ENCODE data around the gene CDH23. TPM values are rescaled to one million over a fixed set of nuclear protein-coding genes. Genes with fewer than 3 reads are reported as not detected.

The CDH23 gene
- total RNA-seq, 1 donor from 2014 or later, result 10.3 TPM

DNA sequence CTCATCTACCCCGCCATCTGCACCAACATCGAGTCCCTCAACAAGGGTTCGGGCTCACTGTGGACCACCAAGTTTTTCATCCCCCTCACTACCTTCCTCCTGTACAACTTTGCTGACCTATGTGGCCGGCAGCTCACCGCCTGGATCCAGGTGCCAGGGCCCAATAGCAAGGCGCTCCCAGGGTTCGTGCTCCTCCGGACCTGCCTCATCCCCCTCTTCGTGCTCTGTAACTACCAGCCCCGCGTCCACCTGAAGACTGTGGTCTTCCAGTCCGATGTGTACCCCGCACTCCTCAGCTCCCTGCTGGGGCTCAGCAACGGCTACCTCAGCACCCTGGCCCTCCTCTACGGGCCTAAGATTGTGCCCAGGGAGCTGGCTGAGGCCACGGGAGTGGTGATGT is 34.6 kb upstream of the CDH23 start:
- Histone ChIP-seq H3K4me1 (no peaks in the 10 kb centered on the region), H3K27me3 (no peaks in the 10 kb centered on the region), H3K27ac (no peak overlapping the region), H3K36me3 (peaks cover 0 to 8% of the 10 kb centered on the region in 2 donors), H3K4me3 (no peak overlapping the region), H3K9me3 (no peaks in the 10 kb centered on the region)
- no peak for TF ChIP-seq POLR2AphosphoS5 (IDR thresholded peaks at IDR 0.05; ENCODE audit: insufficient read depth in 1 of 2, low read depth in 1 of 2)
- TF ChIP-seq POLR2A (IDR thresholded peaks at IDR 0.05), result no peak
- TF ChIP-seq, protein P1, sequence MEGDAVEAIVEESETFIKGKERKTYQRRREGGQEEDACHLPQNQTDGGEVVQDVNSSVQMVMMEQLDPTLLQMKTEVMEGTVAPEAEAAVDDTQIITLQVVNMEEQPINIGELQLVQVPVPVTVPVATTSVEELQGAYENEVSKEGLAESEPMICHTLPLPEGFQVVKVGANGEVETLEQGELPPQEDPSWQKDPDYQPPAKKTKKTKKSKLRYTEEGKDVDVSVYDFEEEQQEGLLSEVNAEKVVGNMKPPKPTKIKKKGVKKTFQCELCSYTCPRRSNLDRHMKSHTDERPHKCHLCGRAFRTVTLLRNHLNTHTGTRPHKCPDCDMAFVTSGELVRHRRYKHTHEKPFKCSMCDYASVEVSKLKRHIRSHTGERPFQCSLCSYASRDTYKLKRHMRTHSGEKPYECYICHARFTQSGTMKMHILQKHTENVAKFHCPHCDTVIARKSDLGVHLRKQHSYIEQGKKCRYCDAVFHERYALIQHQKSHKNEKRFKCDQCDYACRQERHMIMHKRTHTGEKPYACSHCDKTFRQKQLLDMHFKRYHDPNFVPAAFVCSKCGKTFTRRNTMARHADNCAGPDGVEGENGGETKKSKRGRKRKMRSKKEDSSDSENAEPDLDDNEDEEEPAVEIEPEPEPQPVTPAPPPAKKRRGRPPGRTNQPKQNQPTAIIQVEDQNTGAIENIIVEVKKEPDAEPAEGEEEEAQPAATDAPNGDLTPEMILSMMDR (IDR thresholded peaks at IDR 0.05), result no peak
- intact Hi-C loops (cut with DNase I), result no loop called here
- no peak for DNase-seq (ENCODE audit: extremely low spot score in 2 of 2)

DNA sequence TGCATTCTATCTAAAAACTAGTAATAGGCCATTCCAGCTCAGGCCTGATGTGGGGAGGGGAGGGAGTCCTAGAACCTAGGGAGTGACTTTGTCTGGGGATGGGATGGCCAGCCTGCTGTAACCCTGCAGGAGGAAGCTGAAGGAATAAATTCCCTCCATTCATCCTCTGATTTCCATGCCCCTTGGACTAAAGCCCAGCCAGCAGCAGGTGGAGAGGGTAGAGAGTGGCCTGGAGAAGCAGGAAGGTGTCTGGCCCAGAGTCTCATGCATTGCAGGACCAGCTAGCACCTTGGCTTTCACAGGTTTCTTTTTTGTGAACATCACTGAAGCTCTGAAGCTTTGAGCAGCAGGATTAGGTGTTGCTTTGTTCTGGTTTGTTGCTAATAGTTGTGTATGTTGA is 32.8 kb upstream of the CDH23 start:
- Histone ChIP-seq H3K27me3 (no peaks in the 10 kb centered on the region), H3K4me3 (no peak overlapping the region), H3K4me1 (no peaks in the 10 kb centered on the region), H3K9me3 (no peaks in the 10 kb centered on the region), H3K27ac (no peak overlapping the region), H3K36me3 (peaks cover 0 to 8% of the 10 kb centered on the region in 2 donors)
- intact Hi-C loops (cut with DNase I), result no loop called here
- no peak for DNase-seq (ENCODE audit: extremely low spot score in 2 of 2)
- no peak for TF ChIP-seq POLR2A (IDR thresholded peaks at IDR 0.05)

DNA sequence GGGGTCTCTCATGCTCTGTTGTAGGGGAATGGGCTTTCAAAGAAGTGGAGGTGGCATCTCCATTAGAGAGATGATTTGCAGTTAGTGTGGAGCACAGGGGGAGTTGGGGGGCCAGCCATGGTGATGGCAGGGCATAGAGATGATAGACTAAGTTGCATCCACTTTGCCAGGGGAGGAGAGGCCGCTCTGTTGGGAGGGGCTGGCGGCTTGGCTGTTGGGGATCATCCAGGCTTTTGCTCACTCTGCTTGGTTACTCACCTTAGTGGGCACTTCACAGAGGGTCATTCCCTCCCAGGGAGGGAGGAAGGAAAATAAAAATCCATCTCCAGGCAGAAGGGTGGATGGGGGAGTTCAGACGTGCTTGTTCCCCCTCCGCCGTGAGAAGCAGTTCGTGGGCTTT is 31.4 kb upstream of the CDH23 start:
- no peak for DNase-seq (ENCODE audit: extremely low spot score in 2 of 2)
- Histone ChIP-seq H3K27me3 (no peaks in the 10 kb centered on the region), H3K4me3 (no peak overlapping the region), H3K36me3 (peaks cover 0 to 8% of the 10 kb centered on the region in 2 donors), H3K4me1 (no peaks in the 10 kb centered on the region), H3K9me3 (no peaks in the 10 kb centered on the region), H3K27ac (no peak overlapping the region)
- intact Hi-C loops (cut with DNase I), result no loop called here
- TF ChIP-seq POLR2AphosphoS5 (IDR thresholded peaks at IDR 0.05; ENCODE audit: insufficient read depth in 1 of 2, low read depth in 1 of 2) (no peak), POLR2A (IDR thresholded peaks at IDR 0.05) (no peak)
- TF ChIP-seq, protein P1 (IDR thresholded peaks at IDR 0.05), result no peak

DNA sequence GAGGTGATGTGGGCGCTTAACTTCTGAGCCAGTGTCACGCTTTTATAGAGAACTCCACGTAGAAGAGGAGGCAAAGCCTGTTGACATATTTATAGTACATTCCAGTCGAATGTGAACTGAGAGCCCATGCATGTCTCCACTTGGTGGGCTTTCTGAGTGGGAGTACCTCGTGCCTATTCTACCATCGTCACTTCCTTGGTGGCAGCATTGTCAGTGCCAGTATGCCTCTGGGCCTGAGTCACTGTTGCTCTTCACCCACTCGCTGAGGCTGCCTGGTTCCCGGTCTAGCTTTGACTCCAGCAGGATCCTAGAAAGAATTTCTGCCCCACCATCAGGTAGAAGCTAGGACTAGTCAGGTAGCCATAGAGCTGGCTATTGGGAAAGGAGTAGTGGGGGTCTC is 30.0 kb upstream of the CDH23 start:
- Histone ChIP-seq H3K9me3 (no peaks in the 10 kb centered on the region), H3K4me3 (no peak overlapping the region), H3K4me1 (no peaks in the 10 kb centered on the region), H3K27ac (no peak overlapping the region), H3K36me3 (peaks cover 0 to 7% of the 10 kb centered on the region in 2 donors), H3K27me3 (no peaks in the 10 kb centered on the region)
- DNase-seq (ENCODE audit: extremely low spot score in 2 of 2), result no peak
- TF ChIP-seq, protein P1 (IDR thresholded peaks at IDR 0.05), result no peak
- no peak for TF ChIP-seq POLR2AphosphoS5 (IDR thresholded peaks at IDR 0.05; ENCODE audit: insufficient read depth in 1 of 2, low read depth in 1 of 2)
- TF ChIP-seq POLR2A (IDR thresholded peaks at IDR 0.05), result no peak
- intact Hi-C loops (cut with DNase I), result no loop called here

DNA sequence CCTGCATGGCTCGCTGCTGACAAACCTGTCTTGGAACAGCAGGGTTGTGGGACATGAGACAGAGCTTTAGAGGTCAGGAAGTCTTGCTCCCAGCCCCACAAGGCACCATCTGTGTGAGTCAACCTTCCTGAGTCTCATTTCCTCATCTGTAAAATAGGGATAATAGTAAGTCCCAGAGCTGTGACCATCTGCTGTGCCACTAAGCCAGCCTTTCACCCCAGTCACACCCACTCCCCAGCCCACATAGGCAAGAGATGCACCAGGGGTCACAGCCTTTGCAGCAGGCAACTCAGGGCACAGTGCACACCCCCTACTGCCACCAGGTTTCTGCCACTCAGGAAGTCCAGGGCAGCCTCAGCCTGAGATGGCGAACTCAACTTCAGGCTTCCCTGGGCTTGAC is 29.4 kb upstream of the CDH23 start:
- Histone ChIP-seq H3K9me3 (no peaks in the 10 kb centered on the region), H3K27ac (no peak overlapping the region), H3K4me3 (no peak overlapping the region), H3K27me3 (no peaks in the 10 kb centered on the region), H3K36me3 (peaks cover 0 to 2% of the 10 kb centered on the region in 2 donors), H3K4me1 (no peaks in the 10 kb centered on the region)
- intact Hi-C loops (cut with DNase I), result no loop called here
- no peak for TF ChIP-seq POLR2A (IDR thresholded peaks at IDR 0.05)
- TF ChIP-seq POLR2AphosphoS5 (IDR thresholded peaks at IDR 0.05; ENCODE audit: insufficient read depth in 1 of 2, low read depth in 1 of 2), result no peak
- TF ChIP-seq, protein P1 (IDR thresholded peaks at IDR 0.05), result no peak
- DNase-seq (ENCODE audit: extremely low spot score in 2 of 2), result no peak

DNA sequence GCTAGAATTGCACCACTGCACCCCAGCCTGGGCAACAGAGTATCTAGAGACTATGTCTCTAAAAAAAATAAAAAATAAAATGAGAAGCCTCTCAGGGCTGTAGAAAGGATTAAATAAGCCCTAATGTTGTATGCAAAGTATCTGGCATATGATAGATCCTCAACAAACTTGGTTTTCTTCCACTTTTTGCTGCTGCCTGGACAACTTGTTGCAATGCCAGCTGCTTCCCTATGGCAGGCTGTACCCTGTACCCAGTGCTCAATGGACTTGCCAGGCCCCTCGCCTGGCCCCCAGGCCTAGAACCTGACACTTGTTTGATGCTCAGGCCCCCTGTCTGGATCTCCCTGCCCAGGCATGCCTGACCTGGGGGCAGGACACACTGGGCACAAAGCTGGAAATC is 28.5 kb upstream of the CDH23 start:
- TF ChIP-seq POLR2AphosphoS5 (IDR thresholded peaks at IDR 0.05; ENCODE audit: insufficient read depth in 1 of 2, low read depth in 1 of 2) (no peak), POLR2A (IDR thresholded peaks at IDR 0.05) (no peak)
- TF ChIP-seq, protein P1 (IDR thresholded peaks at IDR 0.05), result no peak
- Histone ChIP-seq H3K27me3 (no peaks in the 10 kb centered on the region), H3K4me1 (no peaks in the 10 kb centered on the region), H3K27ac (no peak overlapping the region), H3K36me3 (no peaks in the 10 kb centered on the region), H3K9me3 (no peaks in the 10 kb centered on the region), H3K4me3 (no peak overlapping the region)
- no peak for DNase-seq (ENCODE audit: extremely low spot score in 2 of 2)
- intact Hi-C loops (cut with DNase I), result no loop called here

Data from vagina (tissue), 2 donors.